ENCODE measurements around the gene SLC1A5.
A peak's percentile ranks its signal among the peaks of the same experiment; 100 is the strongest.
"Not testable (repeated sequence)": the region's sequence is repeated elsewhere in the genome, so short reads cannot be mapped to it uniquely, and the experiment has no call there.

Gene SLC1A5

DNA sequence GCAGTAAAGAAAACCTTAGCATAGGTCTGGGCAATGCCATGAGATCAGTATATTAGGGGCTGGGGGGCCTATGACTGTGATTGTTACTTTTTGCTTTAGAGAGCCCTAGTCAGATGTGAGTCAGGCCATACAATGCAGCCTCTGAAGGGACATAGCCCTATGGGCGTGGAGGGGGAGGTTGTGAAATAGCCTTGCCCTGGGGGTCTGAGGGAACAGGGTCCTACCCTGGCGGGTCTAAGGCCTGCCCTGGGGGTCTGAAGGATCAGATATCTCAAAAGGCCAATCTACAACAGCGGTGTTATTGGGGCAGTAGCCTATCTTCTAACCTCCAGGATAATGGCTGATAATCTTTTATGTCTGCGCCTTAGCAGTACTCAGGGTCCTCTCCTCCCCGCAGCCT is 13.8 kb upstream of the SLC1A5 start:
- no peak for DNase-seq (ENCODE audit: low read depth in 3 of 3, low spot score in 1 of 3)

DNA sequence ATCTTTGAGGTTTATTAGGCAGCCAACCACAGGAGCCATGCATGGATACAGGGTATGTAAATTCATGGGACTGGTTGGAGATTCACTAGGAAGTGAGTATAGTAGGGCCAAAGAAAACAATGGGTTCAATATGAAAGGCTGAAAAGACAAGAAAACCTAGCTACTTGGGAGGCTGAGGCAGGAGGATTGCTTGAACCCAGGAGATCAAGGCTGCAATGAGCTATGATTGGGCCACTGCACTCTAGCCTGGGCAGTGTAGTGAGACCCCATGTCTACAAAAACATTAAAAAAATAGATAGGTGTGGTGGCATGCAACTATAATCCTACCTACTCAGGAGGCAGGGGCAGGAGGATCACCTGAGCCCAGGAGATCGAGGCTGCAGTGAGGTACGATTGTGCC is 10.3 kb upstream of the SLC1A5 start:
- no peak for DNase-seq (ENCODE audit: low read depth in 3 of 3, low spot score in 1 of 3)

DNA sequence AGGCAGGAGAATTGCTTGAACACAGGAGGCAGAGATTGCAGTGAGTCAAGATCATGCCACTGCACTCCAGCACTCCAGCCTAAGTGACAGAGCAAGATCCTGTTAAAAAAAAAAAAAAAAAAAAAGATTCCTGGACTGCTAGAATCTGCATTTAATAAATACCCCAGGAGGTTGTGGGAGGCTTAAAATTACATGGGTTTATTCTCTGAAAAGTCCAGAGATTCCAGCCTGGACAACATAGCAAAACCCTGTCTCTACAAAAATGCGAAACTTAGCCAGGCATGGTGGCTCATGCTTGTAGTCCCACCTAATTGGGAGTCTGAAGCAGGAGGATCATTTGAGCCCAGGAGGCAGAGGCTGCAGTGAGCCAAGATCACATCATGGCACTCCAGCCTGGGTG is 9.5 kb upstream of the SLC1A5 start:
- no peak for DNase-seq (ENCODE audit: low read depth in 3 of 3, low spot score in 1 of 3)

DNA sequence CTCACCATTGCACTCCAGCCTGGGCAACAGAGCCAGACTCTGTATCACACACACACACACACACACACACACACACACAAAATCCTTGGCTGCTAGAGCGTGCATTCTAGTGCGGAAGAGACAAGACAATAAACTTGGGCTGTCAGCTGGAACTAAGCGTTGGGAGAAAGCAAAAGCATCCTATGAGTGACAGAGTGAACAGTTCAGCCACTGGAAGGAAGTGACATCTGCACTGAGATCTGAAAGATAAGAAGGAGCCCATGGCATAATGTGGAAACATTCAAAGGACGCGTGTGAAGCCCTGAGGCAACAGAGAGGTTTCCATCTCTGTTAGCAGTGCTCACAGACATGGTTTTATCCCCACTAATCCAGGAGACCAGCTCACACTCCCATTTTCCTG is 3.5 kb upstream of the SLC1A5 start:
- DNase-seq (ENCODE audit: low read depth in 3 of 3, low spot score in 1 of 3), result no peak

DNA sequence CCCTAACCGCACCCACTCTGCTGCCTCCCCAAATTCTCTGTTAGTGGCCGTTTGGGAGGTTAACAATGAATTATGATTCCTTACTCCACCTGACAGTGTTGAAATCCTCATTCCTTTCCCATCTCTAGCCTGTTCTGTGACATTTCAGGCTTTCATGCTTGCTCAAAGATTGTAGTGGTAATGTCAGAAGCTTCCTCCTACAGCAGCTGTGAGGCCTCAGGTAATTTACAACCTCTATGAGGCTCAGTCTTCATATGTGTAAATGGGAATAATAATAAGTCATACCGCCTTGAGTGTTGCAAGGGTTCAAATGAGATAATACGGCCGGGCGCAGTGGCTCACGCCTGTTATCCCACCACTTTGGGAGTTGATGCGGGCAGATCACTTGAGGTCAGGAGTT is 977 bp upstream of the SLC1A5 start:
- no peak for DNase-seq (ENCODE audit: low read depth in 3 of 3, low spot score in 1 of 3)

DNA sequence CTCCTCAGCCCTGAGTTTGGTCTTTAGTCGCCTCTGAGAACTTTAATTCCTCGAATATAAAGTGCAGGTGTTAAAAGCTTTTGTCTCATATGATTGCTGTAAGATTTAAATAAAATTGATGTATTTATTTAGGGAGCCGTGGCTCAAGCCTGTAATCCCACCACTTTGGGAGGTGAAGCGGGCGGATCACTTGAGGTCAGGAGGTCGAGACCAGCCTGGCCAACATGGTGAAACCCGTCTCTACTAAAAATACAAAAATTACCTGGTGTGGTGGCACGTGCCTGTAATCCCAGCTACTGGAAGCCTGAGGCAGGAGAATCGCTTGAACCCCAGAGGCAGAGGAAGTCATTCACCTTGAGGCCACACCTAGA is 559 bp upstream of the SLC1A5 start:
- DNase-seq (ENCODE audit: low read depth in 3 of 3, low spot score in 1 of 3), result no peak

DNA sequence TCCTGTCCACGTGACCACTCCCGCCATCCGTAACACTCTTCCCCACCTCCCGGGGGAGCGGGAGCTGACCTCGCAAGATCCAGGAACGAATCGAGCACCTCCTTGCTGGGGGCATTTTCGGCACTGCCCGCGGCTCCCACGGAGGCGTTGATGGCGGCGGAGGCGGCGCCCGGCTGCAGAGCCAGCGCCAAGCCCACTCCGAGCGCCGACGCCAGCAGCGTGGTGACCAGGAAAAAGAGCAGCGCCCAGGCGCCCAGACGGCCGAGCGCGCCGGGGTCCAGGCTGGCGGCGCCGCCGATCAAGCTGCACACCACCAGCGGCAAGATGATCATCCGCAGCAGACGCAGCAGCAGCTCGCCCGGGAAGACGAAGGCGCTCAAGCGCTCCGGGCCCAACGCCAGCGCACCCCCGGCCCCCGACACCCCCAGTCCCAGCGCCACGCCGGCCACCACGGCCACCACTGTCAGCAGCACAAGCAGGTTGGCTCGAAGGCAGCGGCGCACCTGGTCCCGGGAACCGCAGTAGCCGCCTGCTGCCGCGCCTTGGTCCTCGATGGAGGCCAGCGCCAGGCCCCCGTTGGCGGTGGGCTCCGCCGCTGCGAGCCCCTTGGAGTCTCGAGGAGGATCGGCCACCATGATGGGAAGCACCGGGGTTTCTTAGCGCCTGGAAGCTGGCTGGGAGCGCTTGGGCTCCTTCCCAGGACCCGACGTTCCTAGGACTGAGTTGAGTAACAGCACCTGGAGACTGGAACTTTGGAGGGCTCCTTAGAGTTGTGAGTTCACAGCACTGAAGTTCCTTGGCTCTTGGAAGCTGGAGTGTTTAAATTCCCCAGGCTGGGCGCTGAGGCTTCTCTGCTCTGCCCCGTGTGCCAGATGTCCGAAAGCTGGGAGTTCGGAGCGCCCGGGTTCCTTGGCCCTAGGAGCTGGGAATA is 798 bp downstream of the SLC1A5 start:
- DNase-seq (ENCODE audit: low read depth in 3 of 3, low spot score in 1 of 3), result peak in 1 of 3 donors; percentile 26

DNA sequence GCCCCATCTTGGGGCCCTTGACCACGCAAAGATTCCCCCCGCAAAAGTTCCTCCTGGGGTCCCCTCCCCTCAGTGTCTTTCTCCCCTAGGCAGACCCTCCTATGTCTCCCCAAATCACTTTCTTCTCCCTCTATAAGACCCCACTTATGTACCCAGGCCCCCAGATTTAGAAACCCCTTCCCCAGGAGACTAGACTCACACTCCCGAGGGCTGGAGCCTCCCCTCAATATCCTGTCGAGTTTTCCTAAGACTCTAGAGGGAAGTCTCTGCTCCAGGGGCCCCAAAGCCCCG is 1.4 kb downstream of the SLC1A5 start:
- no peak for DNase-seq (ENCODE audit: low read depth in 3 of 3, low spot score in 1 of 3)

DNA sequence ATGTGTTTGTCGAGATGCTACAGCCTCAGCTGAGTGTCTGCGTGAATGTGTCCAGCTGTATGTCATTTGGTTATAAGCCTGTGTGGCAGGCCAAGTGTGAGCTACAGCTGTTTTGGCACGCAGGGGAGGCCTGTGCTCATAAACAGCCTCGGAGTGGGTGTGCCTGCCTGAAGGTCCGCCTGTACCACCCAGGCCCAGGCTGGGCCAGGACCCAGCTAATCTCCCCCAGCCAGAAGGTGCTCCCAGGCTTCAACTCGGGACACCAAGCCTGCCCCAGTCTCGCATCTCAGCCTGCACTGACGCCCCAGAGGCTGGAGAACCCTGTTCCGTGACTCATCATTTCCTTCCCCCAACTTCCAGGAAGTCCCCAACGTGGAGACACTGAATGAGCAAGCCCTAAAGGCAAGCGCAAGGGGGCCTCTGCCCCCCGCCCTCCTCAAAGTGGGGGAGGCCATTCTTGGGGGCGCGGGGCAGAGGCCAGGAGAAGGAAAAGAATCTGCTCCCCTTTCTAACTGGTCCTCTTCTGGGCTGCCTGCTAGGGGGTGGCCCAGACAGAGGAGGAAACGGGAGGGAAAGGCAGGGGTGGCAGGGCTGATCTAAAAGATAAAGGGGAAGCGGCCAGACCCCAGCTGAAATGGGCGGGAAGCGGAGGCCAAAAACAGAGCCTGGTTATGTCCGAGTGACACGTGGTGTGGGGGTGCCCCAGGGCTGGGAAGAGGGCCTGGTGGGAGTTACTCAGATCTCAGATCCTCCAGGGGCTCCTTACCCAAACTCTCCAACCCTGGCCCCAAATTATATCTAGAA is 2.0 kb downstream of the SLC1A5 start:
- DNase-seq (ENCODE audit: low read depth in 3 of 3, low spot score in 1 of 3), result peak; percentile 63 to 74 (median 69)

DNA sequence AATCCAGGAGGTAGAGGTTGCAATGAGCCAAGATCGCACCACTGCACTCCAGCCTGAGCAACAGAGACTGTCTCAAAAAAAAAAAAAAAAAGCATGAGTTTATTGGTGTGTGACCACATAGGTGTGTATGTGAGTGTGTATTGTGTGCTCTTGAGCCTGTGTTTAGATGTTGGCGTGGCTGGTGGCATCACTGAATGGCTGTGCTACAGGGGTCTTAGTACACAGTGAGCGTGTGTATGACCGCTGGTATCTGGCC is 2.5 kb downstream of the SLC1A5 start:
- no peak for DNase-seq (ENCODE audit: low read depth in 3 of 3, low spot score in 1 of 3)

DNA sequence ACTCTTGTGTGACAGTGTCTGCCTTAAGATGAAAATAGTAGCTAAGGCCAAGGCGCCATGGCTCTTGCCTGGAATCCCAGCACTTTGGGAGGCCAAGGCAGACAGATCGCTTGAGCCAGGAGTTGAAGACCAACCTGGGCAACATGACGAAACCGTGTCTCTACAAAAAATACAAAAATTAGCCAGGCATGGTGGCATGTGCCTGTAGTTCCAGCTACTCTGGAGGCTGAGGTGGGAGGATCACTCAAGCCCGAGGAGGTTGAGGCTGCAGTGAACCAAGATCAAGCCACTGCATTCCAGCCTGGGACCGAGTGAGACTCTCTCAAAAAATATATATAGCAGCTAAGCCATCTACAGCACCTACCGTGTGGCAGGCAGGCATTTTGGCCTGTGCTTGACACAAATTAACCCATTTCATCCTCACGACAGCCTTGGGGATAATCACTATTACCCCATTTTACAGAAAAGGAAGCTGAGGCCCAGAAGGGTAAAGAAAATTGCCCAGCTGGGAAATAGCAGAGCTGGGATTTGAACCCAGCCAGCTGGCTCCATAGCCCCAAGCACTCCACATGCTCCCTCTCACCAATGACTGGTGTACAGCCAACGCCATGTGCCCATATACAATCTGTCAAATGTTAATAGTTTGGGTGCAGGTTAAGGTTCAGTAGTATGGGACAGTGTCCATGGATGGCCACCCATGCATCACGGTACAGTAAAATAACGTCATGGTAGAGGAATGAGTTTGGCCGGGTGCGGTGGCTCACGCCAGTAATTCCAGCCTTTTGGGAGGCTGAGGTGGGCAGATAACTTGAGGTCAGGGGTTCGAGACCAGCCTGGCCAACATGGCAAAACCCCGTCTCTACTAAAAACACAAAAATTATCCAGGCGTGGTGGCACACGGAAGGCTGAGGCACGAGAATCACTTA is 3.1 kb downstream of the SLC1A5 start:
- DNase-seq (ENCODE audit: low read depth in 3 of 3, low spot score in 1 of 3), result no peak

DNA sequence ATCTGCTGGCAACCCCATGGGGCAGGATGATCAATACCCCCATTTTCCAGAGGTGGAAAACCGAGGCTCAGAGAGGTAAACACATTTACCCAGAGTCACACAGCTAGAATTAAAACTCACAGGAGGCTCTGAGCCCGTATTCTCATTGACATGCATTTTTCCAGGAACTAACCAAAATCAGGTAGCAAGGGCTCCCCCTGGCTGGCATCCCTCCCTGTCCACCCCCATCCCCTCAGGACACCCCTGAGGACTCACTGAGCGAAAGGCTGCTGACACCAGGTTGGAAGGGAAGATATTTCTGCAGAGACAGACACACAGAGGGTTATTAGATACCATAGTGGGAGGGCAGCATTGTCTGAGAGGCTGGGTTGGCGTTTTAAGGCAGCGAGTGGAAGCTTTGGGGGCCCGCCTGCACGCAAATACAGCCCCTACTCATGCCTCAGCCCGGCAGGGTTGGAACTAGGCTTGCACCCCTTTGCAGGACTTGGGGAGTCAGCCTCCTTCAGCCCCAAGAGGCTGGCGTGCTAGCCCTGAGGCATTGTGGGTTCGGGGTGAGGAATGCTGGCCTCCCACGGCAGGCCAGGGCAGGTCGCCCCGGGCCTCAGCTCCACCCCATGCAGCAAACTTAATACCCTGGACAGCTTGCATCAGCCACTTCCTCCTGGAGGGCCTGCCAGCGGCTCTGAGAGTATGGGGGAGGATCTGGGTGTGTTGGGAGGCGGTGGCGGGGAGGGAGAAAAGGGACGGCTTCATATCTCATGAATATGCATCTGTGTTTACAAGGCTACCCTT is 3.9 kb downstream of the SLC1A5 start:
- peak in 1 of 3 donors; percentile 44 for DNase-seq (ENCODE audit: low read depth in 3 of 3, low spot score in 1 of 3)

DNA sequence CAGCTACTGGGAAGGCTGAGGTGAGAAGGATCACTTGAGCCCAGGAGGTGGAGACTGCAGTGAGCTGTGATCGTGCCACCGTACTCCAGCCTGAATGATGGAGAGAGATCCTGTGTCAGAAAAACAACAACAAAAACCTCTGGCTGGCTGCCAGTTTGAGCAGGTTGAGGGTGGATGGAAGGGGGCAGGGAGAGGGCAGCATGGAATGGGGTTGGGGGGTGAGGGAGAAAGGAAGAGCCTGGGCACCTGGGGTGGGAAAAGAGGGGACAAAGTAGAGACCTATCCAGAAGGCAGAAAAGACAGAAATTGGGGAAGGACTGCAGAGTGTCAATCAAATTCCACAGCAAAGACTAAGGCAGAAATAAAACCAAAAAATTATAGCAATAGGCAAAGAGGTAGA is 4.7 kb downstream of the SLC1A5 start:
- no peak for DNase-seq (ENCODE audit: low read depth in 3 of 3, low spot score in 1 of 3)

DNA sequence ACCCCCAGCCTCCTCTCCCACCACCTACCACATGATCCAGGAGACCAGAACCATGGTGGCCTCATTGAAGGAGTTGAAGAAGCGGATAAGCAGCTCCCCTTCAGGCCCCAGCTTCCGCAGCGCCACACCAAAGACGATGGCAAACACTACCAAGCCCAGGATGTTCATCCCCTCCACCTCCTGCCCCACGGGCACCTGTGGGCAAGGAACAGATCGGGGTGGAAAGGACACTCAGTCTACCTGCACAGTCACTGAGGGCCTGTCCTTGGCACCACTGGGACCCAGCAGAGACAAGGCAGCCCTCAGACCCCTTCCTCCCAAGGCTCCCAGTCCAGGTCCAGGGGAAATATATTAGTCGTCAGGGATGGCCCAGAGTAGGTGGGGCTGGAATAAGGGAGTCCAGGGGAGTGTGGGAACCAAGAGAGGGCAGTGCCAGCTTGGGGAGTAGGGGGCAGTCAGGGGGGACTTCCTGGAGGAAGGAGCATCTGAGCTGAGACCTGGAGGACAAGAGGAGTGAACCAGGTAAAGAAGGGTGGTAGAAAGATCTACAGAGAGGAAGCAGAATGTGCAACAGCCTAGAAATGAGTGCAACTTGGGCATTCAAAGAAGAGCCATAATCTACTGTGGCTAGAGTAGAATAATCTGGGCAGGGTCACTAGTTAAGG is 5.9 kb downstream of the SLC1A5 start:
- DNase-seq (ENCODE audit: low read depth in 3 of 3, low spot score in 1 of 3), result no peak

DNA sequence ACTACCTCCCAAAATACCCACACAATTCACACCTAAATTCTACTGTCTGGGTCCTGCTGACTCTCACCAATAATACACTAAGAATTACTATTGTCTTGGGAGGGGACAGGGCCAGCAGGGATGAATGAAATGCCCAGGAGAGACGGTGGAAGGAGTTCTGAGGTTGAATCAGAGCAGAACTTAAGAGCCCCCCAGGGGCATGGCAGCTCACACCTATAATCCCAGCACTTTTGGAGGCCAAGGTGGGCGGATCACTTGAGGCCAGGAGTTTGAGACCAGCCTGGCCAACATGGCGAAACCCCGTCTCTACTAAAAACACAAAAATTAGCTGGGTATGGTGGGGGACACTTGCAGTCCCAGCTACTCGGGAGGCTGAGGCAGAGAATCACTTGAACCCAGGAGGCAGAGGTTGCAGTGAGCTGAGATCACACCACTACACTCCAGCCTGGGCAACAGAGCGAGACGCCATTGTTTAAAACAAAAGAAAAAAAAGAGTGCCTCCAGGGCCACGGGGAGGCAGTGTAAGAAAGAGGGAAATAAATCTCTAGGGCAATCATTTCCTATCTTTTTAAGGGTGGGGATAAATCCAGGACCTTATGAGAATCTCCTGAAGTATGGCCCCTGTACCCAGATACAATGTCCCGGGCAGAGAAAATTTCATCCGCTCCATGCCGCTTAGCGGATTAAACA is 10.3 kb downstream of the SLC1A5 start:
- not testable (repeated sequence) for DNase-seq (ENCODE audit: low read depth in 3 of 3, low spot score in 1 of 3)

DNA sequence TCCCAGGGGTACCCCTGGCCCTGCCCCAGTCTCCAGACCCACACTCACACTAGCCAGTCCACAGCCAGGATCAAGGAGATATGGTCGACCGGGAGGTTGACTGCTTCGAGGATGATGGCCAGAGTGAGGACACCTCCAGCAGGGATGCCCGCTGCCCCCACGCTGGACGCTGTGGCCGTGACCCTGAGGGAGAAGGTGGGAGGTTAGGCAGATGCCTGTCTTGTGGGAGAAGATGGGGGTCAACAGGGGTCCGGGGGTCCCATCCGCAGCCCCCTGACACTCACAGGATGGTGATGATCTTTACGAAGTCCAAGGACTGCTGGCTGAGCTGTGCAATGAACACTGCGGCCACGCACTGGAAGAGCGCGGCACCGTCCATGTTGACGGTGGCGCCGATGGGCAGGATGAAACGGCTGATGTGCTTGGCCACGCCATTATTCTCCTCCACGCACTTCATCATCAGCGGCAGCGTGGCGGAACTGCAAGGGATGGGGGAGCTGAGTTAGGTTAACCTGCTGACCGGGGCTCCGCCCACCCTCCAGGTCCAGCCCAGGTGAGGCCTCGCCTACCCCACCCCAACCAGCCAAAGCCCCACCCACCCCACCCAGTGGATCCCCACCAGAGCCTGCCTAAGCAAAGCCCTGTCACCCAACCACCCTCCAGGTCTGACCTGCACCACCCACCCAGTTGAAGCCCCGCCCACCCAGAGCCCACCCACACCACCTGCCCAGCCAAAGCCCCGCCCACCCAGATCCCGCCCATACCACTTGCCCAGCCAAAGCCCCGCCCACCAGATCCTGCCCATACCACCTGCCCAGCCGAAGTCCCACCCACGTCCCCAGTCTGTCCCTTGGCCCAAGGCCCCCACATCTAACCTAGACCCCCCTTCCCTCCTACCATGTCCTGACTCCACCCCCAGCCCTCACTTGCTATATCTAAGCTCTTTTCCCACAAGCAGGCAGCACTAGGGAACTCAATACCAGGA is 11.2 kb downstream of the SLC1A5 start:
- DNase-seq (ENCODE audit: low read depth in 3 of 3, low spot score in 1 of 3), result no peak

DNA sequence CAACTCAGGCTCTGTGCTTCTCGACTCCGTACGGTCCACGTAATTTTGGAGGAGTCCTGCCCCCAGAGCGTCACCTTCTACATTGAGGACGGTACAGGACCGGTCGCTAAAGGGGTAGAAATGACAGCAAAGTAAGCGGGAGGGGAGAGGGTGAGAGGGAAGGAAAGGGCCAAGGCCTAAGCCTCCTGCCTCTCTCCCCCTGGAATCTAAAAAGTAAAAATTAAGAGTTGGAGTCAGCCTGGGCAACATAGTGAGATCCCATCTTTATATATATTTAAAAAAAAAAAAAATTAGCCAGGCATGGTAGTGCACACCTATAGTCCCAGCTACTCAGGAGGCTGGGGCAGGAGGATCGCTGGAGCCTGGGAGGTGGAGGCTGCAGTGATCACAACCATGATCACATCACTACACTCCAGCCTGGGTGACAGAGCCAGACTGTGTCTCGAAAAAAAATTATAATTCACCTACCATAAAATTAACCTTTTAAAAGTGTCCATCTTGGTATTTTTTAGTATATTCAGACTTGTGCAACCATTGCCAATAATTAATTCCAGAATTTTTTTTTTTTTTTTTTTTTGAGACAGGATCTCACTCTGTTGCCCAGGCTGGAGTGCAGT is 12.6 kb downstream of the SLC1A5 start:
- no peak for DNase-seq (ENCODE audit: low read depth in 3 of 3, low spot score in 1 of 3)

DNA sequence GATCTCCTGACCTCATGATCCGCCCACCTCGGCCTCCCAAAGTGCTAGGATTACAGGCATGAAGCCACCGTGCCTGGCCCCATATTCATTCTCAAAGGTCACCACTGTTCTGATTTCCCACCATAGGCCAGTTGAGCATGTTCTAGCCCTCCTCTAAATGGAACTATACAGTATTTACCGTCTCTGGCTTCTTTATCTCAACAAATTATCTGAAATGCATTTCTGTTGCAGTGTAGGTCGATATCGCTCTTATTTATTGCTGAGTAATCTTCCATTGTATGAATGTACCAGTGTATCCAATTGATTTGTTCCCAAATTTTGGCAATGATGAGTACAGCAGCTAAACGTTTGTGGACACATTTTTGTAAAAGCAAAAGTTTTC is 15.4 kb downstream of the SLC1A5 start:
- DNase-seq (ENCODE audit: low read depth in 3 of 3, low spot score in 1 of 3), result no peak
